Esophagus muscularis mucosa (tissue), 3 donors: ENCODE results near the gene ADCY10.

Experiments used
- CTCF ChIP-seq, 3 experiments: fragments of 200-600 bp in 2 of 3; fragments of 450-650 bp in 1 of 3; sonication (generic) in 2 of 3; IDR thresholded peaks; one replicate each; pipeline ENCODE4 v1.5.1; 2017 to 2019; ENCODE audit warnings: antibody characterized with exemption in 3 of 3, mild to moderate bottlenecking in 2 of 3, moderate library complexity in 1 of 3
- POLR2A ChIP-seq: fragments of 450-650 bp; IDR thresholded peaks from one replicate; pipeline ENCODE4 v1.6.1; 2017; ENCODE audit warnings: antibody characterized with exemption, moderate library complexity, mild to moderate bottlenecking, low read depth
- POLR2AphosphoS5 ChIP-seq, 2 donors: sonication (generic); formaldehyde crosslinking; IDR thresholded peaks; one replicate each; pipeline ENCODE4 v1.6.1; 2017; ENCODE audit warnings: antibody characterized with exemption in 2 of 2

- TF ChIP-seq CTCF (IDR thresholded peaks at IDR 0.05) (no peak), POLR2A (no peak), POLR2AphosphoS5 (IDR thresholded peaks at IDR 0.05) (no peak)
Measured at GRCh38 chr1:167775178-167775577, 138.8 kb downstream of the ADCY10 start.
